Measurements from ENCODE around the gene CLIP2. TPM values are rescaled to one million over a fixed set of nuclear protein-coding genes. Genes with fewer than 3 reads are reported as not detected.

CLIP2 gene
- total RNA-seq, 1 donor from 2014 or later = 26.5 TPM

DNA sequence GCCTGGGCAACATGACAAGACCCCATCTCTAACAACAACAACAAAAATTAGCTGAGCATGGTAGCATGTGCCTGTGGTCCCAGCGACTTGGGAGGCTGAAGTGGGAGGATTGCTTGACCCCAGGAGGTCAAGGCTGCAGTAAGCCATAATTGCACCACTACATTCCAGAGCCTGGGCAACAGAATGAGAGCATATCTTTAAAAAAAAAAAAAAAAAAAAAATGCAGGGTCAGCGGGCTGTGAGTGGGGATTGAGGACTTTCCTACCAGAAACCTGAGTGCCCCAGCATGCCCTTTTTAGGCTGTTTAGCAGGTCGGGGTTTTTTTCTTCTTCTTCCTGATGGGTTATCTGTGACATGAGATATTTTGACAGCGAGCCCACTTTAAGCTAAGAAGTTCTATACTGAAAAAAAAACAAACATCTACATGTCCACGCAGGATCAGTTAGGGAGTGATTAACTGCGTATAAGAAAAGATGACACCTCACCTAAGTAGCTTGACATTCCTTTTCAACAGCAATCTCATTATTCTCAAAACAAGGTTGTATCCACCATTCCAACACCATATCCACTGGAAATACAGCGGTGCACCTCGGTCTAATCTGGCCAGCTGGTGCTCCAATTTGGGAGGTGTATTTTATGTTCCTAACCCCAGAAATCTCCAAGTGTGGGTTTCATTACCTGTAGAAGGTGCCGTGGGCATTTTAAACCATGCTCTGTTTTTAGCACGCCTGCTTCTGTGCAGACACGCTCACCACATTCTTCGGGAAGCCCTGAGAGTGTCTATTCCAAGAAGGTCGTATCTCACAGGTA, 21.2 kb upstream of the CLIP2 start:
- Mint-ChIP-seq H3K27ac (ENCODE audit: unreplicated experiment) (no peak overlapping the region), H3K4me3 (no peak overlapping the region), H3K9me3 (no peaks in the 10 kb centered on the region), H3K27me3 (ENCODE audit: low read depth) (no peaks in the 10 kb centered on the region), H3K36me3 (ENCODE audit: low read depth) (no peaks in the 10 kb centered on the region), H3K4me1 (peaks cover 21% of the 10 kb centered on the region)
- no peak for TF ChIP-seq CTCF (conservative IDR thresholded peaks at IDR 0.05)
- no peak for DNase-seq (ENCODE audit: low read depth, low spot score)

DNA sequence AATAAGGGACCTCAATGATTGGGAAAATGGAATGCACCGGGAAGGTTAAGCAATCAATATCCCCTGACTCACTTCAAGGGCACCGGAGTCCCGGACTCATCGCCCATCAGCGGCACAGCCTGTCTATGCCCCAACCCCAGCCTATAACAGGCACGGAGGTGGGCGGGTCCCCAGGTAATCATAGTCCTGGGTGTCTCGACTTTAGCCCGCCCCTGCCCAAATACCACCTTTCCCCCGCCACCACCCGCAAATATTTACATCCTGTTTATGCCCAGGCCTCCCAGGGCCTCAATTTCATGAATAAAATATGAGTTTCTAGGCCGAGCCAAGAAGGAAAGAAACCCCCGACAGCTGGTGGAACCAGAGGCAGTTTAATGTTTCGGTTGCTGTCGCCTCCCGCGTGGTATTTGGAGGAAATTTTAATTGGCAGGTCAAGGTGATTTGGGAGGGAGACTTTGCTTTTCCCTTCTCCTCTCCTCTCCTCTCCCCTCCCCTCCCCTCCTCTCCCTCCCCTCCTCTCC, 19.4 kb upstream of the CLIP2 start:
- no peak for TF ChIP-seq CTCF (conservative IDR thresholded peaks at IDR 0.05)
- Mint-ChIP-seq H3K27ac (ENCODE audit: unreplicated experiment) (peak overlapping the region; percentile 27), H3K4me3 (peak overlapping the region; percentile 85), H3K36me3 (ENCODE audit: low read depth) (no peaks in the 10 kb centered on the region), H3K9me3 (no peaks in the 10 kb centered on the region), H3K27me3 (ENCODE audit: low read depth) (no peaks in the 10 kb centered on the region), H3K4me1 (peaks cover 21% of the 10 kb centered on the region)
- peak; percentile 55 for DNase-seq (ENCODE audit: low read depth, low spot score)

DNA sequence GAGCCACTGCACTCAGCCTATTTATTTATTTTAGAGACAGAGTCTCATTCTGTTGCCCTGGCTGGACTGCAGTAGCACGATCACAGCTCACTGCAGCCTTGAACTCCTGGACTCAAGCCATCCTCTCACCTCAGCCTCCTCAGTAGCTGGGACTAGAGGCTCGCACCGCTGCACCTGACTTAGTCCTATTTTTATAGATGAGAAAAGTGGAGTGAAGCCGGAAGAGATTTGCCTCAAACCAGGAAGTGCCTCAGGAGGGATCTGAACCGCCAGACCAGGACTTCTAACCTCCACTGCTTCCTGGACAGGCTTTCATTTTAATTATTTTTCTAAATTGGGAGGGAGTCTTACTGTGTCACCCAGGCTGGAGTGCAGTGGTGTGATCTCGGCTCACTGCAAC, 17.5 kb upstream of the CLIP2 start:
- TF ChIP-seq CTCF (conservative IDR thresholded peaks at IDR 0.05) = no peak
- Mint-ChIP-seq H3K4me1 (peaks cover 21% of the 10 kb centered on the region), H3K4me3 (no peak overlapping the region), H3K27me3 (ENCODE audit: low read depth) (no peaks in the 10 kb centered on the region), H3K27ac (ENCODE audit: unreplicated experiment) (no peak overlapping the region), H3K36me3 (ENCODE audit: low read depth) (no peaks in the 10 kb centered on the region), H3K9me3 (no peaks in the 10 kb centered on the region)
- DNase-seq (ENCODE audit: low read depth, low spot score) = no peak

GRCh38 chr7:74272305-74273038, 16.7 kb upstream of the CLIP2 start:
- Mint-ChIP-seq H3K4me3 (no peak overlapping the region), H3K27ac (ENCODE audit: unreplicated experiment) (peak overlapping the region; percentile 96), H3K4me1 (peaks cover 21% of the 10 kb centered on the region), H3K27me3 (ENCODE audit: low read depth) (no peaks in the 10 kb centered on the region), H3K9me3 (no peaks in the 10 kb centered on the region), H3K36me3 (ENCODE audit: low read depth) (no peaks in the 10 kb centered on the region)
- DNase-seq (ENCODE audit: low read depth, low spot score) = no peak
- TF ChIP-seq CTCF (conservative IDR thresholded peaks at IDR 0.05) = no peak

GRCh38 chr7:74275401-74275881, 13.8 kb upstream of the CLIP2 start:
- Mint-ChIP-seq H3K27ac (ENCODE audit: unreplicated experiment) (no peak overlapping the region), H3K9me3 (no peaks in the 10 kb centered on the region), H3K36me3 (ENCODE audit: low read depth) (no peaks in the 10 kb centered on the region), H3K27me3 (ENCODE audit: low read depth) (no peaks in the 10 kb centered on the region), H3K4me1 (peaks cover 25% of the 10 kb centered on the region), H3K4me3 (no peak overlapping the region)
- no peak for DNase-seq (ENCODE audit: low read depth, low spot score)
- peak; percentile 57 for TF ChIP-seq CTCF (conservative IDR thresholded peaks at IDR 0.05)
